NCI-H446 treated with DMSO at 0.1 percent for 48 hours (cell line): ENCODE data around the gene AQP3.
"Not testable (repeated sequence)": the region's sequence is repeated elsewhere in the genome, so short reads cannot be mapped to it uniquely, and the experiment has no call there.

Experiments used
- DNase-seq: peaks from one replicate; lab custom pipeline; 2025; lab: John Stamatoyannopoulos, UW

AQP3 gene

DNA sequence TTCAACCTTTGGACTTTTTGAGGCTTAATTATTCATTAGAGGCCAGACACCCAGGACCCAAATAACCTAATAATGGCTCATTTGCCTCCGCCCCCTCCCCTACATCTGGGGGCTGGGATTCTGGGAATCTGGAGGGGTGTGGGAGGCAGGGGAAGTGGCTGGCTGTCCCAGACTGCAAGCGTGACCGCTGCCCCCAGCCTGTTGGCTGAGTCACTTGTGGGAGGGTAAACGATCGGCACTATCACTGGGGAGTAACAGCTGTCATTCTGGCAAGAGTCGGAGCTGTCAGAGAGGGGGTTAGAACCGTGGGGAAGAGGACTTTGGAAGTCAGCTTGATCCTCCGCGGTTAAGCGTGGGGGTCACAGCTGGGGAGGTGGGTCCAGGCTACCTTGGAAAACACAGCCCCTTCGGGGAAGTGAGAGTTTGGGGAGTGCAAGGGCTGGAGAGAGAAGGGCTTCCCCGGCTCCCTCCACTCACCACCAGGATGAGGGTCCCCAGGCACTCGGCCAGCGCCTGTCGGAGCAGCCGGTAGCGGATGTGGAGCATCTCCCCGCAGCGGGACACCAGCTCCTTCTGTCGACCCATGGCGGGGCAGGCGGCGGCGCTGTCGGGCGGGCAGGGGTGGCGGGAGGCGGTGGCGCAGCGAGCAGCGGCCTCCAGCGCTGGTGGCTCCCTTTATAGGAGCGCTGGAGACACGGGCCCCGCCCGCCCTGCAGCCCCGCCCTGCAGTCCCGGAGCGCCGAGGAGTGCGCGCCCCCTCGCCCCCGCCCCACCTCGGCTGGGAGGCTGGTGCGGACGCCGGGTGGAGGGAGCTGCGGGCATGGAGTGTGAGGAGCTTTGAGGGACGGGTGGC lies at the start of gene AQP3:
Gene AQP3 (minus strand): TSS at position 648 of the 853 bp plus-strand sequence. CDS start 63 bp downstream, at position 585.
- peak; percentile 45 for DNase-seq

DNA sequence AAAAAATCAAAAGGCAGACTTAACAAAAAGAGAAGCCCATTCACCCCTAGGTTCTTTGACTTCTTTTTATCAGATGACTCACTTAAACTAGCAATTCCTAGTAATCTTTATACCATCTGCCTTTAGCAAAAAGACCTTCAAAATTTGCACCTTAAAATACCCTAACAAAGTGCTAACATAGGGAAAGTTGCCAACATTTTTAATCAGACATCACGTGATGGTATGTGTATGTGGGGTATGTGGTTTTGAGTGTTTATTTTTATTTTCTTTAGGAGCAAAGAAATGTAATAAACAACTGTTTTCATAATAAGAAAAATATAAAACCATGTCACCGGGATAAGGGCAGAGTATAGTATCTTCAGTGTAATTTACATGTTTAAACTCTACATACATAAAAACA lies 46.4 kb upstream of the AQP3 start:
- DNase-seq = not testable (repeated sequence)

DNA sequence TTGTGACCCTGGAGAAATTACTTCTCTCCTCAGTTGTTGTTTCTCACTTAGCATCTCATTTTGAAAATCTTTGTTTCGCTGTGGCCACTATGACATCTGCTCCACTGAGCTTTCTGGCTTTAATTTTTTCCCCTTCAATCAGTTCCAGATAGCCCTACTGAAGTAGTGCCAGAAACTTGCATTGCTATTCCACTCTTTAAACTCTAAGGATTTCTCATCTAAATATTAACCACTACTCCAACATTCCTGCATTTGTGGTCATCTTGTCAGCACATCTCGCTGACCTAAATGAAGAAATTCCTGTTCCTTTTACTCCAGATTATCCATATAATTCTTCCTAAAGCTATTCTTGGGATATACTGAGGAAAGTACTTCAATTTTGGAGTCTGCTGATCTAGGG lies 41.7 kb upstream of the AQP3 start:
- DNase-seq = no peak

DNA sequence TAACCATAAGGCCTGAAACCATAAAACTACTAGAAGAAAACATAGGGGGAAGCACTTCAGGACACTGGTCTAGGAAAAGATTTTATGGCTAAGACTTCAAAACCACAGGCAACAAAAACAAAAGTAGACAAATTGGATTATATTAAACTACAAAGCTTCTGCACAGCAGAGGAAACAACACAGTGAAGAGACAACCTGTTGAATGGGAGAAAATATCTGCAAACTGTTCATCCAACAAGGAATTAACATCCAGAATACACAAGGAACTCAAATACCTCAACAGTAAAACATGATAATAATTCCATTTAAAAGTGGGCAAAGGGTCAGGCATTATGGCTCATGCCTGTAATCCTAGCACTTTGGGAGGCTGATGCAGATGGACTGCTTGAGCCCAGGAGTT lies 37.9 kb upstream of the AQP3 start:
- not testable (repeated sequence) for DNase-seq

DNA sequence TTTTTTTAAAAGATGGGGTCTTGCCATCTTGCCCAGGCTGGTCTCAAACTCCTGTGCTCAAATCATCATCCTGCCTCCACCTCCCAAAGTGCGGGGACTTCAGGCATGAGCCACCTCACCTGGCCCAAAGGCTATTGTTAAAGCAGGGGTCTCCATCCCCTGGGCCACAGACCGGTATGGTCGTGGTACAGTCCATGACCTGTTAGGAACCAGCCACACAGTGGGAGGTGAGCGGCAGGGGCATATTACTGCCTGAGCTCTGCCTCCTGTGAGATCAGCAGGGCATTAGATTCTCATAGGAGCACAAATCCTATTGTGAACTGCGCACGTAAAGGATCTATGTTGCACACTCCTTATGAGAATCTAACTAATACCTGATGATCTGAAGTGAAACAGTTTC lies 33.6 kb upstream of the AQP3 start:
- DNase-seq = no peak

DNA sequence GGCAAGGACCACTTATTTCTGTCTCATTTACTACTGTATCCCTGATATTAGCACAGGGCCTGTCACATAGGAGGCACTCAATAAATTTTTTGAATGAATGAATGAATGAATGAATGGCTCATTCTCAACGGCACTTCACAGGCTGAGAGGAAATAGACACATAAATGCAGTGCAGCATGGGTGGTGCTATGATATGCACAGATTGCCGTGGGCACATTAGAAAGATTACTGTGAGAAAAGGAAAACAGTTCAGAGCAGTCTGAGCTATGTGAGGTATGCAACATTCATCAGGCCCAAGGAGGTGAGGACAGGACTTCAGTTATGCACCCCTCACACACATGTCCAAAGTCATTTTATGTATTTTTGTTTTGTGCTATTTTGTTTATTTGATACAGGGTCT lies 32.7 kb upstream of the AQP3 start:
- no peak for DNase-seq

DNA sequence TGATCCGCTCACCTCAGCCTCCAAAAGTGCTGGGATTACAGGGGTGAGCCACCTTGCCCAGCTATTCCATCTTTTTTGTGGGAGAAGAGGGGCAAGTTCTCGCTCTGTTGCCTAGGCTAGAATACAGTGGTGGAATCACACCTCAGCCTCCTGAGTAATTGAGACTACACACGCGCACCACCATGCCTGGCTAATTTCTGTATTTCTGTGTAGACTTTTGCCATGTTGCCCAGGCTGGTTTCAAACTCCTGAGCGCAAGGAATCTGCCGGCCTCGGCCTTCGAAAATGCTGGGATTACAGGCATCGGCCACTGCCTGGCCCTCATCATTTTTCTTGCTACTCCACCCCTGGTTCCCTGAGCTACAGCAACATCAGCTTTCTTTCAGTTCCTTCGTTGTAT lies 29.1 kb upstream of the AQP3 start:
- DNase-seq = no peak

DNA sequence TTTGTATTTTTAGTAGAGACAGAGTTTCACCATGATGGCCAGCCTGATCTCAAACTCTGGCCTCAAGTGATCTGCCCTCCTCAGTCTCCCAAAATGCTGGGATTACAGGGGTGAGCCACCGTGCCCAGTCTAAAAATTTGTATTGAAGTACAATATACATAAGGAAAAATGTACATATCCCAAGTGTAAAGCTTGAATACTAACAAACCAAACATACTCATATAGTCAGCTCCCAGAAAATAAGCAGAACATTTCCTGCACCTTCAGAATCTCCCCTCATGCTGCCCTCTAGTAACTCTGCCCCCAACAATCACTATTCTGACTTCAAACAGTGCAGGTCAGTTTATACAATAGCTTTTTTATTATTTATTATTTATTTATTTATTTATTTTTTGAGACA lies 28.0 kb upstream of the AQP3 start:
- DNase-seq = no peak

DNA sequence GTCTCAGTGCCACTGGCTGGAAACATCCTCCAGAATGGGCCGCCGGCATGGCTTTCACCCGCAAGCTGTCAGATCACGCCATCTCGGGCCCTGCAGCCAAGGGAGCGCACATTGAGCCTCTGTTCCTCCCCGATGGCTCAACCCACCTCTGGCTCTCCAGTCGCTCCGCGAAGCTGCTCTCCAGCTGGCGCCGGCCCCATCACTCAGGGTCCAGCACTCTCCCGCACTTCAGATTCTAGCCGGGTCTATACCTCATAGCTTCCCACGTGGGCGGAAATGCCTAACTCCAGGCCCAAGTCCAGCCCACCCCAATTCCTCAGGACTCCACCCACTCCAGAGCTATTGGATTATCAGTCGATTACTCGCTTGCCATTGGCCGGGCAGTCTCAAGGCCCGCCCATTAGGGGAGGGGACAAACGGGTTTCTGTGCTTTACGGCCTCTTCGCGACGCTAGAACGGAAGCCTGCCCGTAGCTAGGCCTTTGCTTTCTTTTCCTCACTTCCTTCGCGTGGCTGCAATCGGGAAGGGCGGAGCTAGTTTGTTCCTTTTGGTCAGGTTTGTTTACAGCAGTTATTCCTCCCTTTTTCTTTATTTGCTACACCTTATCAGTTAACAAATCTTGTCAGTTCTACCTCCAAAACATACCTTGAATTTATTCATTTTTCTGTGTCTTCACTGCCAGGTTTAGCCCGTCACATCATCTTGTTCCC lies 26.4 kb upstream of the AQP3 start, which contains the start of gene NOL6:
Gene NOL6 (minus strand): TSS at position 282 of the 710 bp plus-strand sequence. CDS start 82 bp downstream, at position 200.
- DNase-seq = peak; percentile 98

DNA sequence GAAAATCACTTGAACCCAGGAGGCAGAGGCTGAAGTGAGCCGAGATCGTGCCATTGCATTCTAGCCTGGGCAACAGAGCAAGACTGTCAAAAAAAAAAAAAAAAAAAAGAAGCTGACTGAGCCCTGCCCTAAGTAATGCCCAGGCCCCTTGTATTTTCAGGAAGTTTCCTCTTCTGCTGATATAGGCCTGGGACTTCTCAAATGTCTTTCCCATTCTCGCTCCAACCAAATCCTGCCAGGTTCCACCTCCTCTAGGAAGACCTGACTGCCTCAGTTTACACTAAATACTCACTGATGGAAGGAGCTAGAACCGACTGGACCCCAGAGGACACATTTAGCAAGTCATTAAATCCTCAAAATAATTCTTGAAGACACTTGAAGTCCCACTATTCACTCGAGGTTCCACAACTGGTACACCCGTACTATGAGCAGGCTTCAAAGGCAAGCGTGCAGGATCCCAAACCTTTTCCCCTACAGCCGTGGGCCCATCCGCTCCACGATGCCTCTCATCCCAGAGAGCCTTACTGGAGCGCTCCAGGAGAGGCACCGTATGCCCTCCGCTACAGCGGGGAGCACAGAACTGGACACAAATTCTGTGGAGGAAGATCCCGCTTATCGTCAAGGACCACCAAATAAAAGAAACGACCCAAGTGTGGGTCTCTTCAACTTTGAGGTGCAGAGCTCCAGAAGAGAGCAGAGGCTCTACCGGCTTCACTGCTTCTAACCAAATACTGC lies 25.7 kb upstream of the AQP3 start:
- DNase-seq = no peak

DNA sequence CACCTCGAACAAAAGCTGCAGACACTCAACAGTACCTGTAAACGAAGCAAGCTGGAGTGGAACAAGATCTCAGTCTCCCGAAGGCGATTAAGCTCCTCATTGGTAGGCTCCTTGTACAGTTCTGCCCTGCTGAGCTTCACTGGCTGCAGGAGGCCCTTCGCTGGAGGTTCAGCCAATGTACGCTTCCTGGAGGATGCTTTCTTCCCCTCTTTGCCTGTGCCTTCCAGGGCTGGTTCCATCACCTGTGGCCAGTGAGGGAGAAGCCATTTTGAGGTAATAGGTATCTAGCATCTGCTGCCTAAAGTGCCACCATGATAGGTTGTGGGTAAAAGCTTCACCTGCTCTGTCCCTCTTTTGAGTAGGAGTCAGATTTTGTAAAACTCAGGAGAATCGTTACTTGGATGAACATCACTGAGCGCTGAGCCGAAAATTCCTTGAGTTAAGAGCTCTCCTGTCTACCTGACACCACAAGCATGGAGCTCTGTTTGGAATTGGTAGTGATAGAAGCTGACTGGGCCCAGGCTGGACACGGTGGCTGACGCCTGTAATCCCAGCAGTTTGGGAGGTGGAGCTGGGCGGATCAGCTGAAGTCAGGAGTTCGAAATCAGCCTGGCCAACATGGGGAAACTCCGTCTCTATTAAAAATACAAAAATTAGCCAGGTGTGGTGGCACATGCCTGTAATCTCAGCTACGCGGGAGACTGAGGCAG lies 24.9 kb upstream of the AQP3 start:
- no peak for DNase-seq

DNA sequence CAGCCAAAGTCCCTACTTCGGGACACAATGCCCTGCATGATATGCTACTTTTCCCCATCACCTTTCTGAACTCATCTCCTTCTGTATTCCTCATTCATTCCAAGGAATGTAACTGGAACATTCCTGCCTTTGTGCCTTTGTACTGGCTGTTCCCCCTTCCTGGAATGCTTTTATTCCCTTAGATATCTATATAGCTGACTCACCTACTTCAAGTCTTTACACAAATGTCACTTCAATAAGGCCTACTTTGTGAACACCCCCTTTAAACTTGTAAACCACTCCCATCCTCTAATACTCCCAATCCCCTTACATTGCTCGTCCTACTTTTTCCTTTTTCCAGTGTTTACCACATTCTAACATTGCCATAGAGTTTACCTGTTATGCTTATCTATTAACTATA lies 24.0 kb upstream of the AQP3 start:
- no peak for DNase-seq

DNA sequence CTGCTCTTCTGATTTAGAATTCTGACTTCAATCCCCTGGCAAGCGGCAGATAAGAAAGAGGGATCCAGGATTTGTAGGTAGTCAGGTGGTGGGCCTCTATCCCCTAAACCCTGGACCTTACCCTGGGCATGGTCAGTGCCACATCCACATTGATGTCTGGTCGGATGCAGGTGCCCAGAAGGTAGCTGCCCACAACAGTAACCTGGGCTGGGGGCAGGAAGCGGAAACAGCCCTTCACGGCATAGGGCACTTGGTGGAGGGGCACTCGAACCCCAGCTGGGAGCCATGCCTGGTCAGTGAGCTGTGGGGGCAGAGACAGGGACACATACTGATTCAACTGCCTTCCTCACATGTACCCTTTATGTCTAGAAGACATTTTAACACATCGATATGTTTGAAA lies 22.5 kb upstream of the AQP3 start:
- no peak for DNase-seq

DNA sequence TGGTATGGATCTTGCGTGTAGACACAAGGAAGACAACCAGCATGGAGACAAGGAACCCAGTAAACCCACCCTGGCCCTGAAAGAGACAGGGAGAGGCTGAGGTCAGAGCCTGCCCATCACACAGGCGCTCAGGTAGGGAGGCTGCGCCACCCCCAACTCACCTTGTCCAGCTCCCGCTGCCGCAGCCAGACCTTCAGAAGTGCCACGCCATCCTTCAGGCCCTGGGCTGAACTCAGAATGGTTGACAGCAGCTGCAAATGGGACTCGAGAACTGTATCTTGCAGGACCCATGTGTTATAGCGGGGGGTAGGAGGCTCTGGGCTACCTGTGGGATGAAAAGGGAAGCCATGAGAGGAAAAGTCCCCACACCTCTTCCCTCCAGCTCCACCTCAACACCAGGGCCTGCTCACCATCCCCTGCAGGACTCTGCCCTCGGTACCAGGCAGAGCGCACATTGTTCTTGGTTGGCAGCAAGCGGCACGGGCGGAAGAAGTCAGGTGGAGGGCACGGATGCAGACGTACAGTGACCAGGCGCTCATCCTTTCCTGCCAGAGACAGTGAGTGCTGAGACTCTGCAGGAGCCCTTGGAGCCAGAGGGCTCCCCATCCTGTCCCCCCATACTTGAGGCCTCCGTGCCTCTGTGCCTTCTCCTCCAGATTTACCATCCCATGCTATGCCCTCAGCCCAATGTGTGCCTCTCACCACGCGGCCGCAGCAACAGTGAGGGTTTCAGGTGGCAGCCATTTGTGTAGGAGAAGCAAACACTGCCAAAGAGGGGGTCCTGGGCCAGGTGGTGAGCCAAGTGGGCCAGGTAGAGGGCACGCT lies 21.6 kb upstream of the AQP3 start:
- DNase-seq = no peak

DNA sequence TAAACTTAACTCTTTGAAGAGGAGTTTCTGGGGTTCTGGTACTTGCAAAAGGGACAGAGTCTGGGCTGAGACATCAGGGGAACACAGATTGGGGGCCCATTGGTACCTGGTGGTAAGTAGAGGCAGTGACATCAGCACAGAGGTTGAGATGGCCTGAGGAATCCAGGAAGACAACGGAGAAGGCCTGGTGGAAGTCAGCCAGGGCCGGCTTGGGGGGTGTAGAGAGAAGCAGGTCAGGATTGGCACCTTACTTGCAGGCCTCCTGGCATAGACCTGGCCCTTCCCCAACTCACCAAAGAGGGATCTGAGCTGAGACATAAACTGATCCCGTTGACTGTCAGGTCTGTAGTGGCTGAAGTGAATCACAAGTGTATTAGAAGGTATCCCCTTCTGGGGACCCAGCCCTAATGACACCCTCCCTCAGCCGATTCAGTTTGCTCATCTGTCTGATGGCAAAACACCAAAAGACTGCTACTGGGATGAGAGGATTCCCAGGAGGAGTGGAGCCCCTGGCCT lies 20.9 kb upstream of the AQP3 start:
- no peak for DNase-seq

DNA sequence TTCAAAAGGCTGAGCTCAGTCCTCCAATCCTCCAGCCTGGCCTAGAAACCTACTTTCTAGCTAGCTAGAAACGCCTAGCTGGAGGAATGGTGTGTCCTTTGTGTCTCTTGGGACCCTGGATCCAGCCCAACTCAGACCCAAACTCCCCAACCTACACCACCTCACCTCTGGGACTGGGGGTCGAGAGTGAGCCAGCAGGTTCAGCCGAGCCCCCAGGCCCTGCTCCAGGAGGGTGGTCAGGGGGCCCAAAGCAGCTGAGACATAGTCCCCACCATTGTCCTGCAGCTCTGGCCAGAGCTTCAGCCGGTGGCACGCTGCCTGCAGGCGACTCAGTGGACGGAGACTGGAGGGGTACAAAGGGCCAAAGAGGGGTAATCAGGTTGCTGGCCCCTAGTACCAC lies 20.1 kb upstream of the AQP3 start:
- DNase-seq = no peak

DNA sequence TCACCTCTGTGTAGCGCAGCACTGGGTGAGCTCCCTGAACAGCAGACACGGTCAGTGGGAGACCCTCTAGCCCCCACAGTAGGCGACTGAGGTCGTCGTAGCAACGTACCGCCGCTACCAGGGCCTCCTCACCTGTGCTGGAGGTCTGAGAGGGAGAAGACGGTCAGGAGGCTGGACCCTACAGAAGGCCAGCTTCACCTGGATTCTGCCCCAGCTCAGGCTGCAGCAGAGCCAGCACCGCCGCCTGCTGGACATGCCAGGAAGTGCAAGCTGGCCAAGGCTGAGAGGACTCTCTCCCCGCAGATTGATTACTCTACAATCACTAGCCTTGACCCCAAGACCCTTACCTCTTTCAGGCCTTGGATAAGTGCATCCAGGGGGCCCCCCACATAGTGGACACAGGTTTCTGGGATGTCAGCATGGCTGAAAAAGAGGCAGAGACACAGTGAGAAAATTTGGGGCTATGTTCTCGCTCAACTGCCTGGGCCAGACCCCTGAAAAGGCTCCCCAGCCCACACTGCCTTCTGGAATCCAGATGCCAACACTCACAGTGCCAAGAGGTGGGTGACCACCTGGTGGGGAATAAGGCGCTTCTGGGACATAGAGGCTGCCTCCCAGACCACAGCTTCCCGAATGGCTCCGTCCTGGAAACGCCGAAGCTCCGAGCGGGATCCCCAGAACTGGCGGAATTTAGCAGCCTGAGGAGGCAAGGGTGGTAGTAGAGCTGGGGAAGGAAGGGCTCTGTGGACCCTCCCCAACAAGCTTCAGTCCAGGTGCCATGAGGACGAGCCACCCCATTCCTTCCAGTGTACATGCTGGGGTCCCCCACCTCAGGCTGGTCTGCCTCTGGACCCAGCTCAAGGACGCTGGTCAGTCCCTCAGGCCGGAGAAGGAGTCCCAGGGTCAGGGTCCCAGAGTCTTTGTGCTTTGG lies 19.4 kb upstream of the AQP3 start:
- no peak for DNase-seq

DNA sequence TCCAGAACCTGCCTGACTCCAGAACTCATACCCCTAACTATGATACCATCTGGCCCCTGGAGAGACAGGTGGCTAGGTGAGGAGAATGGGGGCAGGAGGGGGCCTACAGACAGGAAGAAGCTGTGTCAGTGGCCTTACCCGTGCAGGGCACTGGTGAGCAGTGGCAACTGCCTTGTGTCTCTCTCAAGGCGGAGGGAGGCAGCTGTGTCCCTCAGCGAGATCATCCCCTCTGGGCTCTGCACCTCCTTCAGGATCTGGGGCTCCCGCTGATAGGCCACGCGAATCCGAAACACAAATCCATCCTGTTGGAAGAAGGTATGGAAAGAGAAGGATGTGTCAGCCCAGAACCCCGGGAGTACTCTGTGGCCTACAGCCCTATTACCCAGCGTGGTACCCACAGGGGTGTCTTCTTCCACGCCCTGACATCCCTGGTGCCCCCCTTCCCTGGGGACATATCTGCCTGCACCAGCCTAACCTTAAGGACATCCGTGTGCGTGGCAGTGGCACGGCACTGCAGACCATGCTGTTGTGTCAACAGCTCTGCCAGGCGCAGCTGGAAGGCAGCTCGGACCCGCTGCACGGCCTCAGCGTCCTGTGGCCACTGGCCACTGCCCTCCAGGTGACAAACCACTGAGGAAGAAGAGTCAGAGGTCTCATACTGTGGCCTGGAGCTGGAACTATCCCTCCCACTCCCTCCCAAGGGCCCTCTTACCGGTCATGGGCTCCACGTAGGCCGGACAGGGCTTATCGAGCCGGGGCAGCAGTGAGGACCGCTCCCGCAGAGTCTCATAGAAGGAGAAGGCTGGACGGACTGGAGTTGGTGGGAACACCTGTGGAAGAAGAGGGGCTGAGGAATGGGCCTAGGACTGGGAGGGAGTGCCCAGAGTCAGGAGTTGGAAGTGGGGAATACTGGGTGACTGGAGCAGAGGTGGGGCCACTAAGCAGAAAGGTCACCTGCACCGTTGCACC lies 18.5 kb upstream of the AQP3 start:
- DNase-seq = no peak

DNA sequence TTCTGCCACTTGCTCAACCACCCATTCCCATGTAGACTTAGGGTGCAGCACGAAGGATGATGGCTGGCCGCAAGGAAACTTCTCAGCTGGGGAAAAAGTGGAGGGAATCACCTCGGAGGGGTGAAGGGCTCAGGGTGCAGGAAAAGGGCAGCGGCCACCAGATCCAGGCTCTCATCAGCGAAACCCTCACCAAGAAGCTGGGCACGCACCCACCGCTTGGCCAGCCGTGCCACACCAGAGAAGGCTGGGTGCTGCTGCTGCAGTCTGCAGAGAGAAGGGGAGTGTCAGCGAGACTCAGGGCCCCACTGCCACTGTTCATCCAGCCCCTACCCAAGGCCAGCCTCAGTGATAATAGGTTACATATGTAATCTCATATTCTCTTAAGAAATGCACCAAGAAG lies 17.7 kb upstream of the AQP3 start:
- no peak for DNase-seq
